Left renal cortex interstitium (tissue), 4 donors: Measurements from ENCODE around the gene ADAM8. TPM values are rescaled to one million over a fixed set of nuclear protein-coding genes. Genes with fewer than 3 reads are reported as not detected.

Source experiments
- DNase-seq, 4 donors: peaks; one replicate each; pipeline ENCODE4 v3.0.0-alpha.2; 2013; ENCODE audit warnings: low read depth in 4 of 4, low spot score in 2 of 4, missing footprints in 1 of 4
- polyA plus RNA-seq, 4 donors: library from polyadenylated mRNA; unstranded; fragments of 120-200 nt; gene quantifications; one replicate each; pipeline ENCODE4 v1.2.1, GENCODE V29; 2013; ENCODE audit not compliant: insufficient read length in 4 of 4

Gene ADAM8
- polyA plus RNA-seq, 4 donors, result 1.3 to 4.1 (median 2.6) TPM

DNA sequence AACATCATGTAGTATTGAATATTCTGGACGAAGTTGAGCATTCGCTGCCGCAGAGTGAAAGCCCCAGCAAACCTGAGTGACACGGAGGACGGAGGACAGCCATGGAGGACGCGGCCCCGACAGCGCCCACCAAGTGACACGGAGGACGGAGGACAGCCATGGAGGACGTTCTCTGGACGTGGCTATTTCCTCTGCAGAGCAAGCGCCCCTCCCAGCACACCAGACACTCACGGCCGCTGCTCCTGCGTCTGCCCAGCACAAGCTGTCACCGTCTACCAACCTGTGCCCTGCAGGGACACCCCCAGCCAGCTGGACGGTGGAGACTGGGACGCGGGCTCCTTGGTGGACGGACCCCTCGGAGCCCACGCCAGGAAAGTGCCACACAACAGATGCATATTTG is 7.3 kb upstream of the ADAM8 start:
- no peak for DNase-seq

DNA sequence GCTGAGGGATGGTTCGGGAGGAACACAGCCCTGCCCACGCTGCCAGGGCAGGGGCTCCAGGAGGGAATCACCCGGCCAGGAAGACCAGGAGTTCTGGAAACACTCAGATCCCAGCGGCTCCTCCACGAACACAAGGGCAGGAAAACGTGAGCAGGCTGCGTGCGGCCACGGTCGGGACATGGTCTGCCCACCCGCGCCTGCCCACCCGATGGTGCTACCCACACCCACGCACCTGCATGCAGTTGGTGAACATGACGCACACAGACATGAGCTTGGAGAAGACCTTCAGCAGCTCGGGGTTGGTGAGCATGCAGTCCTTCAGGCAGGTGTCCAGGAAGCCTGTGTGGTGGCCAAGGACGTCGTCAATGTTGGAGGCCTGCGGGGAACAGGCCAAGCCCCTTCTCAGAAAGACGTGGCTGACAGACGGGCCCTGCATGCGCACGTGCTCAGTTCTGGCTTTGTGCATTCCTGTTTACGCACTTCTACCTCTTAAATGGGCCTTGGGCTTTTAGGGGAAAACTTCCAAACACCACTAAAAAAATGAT is 6.2 kb upstream of the ADAM8 start:
- no peak for DNase-seq

DNA sequence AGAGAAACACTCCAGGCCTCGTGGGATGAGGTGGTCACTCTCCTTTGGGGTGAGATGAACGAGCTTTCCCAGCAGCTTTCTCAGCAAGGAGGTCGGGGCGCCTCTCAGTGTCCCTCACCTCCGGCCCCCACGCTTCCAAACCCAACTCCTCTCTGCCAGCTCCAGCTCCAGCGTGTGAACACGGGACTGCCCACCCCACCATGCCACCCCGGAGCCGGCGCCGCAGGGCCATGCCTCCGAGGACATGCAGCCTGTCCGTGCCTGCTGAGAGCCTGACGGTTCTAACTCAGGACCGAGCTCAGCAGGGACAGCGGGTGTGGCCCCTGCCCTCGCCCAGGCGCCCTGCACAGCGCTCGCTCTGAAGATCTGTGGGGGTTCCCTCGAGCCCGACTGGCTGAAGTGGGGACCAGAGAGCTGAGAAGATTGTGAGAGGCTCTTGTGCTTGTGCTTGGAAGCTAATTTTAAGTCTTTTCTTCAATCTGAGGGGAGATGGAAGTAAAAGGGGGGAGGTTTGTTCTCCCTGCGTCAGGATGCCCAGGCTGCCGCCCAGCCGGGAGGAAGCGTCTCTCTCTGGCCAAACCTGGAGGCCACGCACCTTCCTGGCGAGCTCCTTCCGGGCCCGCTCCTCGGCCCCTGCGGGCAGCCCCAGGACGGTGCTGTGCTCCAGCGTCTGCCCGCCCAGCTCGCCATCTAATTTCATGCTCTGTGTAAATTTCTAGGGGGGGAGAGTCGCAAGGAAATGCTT is 5.1 kb upstream of the ADAM8 start:
- no peak for DNase-seq

DNA sequence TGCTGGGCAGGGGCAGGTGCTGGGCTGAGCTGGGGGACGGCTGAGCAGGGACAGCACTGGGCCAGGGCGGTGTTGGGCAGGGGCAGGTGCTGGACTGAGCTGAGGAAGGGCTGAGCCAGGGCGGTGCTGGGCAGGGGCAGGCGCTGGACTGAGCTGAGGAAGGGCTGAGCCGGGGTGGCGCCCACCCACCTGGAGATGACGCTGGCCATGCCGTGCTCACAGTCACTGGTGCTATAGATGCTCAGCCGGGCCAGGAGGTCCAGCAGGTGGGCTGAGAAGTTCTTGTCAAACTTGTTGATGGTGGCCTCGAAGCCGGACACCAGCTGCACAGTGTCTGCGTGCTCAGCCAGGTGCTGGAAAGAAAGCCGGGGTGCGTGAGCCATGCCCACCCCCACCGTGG is 4.4 kb upstream of the ADAM8 start:
- DNase-seq, result no peak

DNA sequence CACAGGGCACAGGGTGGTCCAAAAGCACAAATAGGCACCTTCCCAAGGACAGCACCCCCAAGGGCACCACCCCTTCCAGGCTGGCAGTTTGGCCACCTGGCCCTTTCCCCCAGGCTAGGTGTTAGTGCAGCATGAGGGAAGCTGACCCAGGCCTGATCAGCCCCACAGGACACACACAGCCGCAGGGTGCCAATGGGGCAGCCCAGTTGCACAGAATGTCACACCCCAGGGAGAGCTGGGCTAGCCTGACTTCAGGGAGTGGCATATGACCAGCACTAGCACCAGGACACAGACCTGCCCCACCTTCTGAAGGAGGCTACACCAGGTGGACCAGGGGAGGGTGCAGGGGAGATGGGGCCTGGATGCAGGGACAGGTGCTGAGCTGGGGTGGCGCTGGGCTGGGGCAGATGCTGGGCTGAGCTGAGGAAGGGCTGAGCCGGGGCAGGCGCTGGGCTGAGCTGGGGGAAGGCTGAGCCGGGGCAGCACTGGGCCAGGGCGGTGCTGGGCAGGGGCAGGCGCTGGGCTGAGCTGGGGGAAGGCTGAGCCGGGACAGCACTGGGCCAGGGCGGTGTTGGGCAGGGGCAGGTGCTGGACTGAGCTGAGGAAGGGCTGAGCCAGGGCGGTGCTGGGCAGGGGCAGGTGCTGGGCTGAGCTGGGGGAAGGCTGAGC is 3.9 kb upstream of the ADAM8 start:
- no peak for DNase-seq

DNA sequence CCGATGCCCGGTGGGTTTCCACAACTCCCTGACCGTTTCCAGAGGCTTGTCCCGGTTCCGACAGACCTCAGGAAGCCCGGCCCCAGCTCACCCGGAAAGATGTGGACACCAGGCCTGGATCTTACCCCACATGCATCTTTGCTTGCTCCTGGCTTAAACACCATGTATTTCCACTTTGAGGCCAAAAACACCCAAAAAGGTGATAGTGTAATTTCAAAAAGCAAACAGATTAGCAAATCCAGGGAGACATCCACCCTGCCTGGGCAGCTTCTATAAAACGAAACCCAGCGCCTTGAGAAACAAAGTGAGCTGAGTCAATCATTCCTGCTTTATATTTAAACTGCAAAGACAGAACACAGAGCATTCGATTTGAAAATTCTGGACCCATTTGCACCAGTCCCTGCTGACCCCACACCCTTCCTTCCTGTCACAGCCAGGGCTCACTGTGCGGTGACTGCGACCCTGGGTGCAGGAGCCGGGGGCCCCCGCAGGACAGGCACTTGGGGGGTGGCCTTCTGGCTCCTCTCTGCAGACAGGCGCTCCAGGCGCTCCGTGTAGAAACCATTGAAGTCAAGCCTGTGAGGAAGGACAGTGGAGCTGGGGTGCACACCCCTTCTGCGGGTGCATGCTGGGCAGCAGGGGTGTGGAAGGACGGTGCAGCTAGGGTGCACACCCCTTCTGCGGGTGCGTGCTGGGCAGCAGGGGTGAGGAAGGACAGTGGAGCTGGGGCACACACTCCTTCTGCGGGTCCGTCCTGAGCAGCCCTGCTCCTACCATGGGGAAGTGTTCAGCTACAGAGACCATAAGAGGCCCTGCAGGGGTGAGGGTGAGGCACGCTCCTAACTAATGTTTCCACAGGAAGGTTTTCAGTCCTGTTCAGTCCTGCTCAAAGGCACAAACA is 2.9 kb upstream of the ADAM8 start:
- no peak for DNase-seq

DNA sequence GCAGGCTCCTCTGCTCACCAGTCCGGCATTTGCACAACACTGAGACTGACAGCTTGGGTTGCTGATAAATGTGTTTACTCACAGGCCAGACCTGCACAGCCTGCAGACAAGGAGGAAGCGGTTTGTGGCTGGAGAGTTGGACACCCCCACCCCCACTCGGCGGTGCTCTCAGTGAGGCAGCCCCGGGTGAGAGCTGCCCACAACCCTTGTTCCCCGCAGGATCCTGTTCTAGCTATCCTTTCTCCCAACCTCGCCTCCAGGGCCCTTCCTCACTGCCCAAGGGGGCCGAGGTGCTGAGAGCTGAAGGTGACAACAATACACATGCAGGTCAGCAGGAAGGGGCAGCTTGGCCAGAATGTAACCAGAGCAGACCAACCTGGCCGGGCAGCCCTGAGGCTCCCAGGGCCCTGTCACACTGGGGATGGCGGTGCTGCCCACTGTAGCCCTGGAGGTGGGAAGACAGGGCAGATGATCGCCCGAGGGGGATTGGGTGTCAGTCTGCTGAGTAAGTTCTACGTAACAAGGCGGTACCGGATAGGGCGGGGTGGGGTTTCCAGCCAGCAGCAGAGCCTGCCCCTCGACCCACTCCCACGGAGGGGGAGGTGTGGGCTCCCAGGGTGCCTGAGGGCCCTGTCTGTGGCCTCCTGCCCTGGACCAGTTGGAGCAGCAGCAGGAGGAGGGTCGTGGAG is 2.1 kb upstream of the ADAM8 start:
- no peak for DNase-seq

DNA sequence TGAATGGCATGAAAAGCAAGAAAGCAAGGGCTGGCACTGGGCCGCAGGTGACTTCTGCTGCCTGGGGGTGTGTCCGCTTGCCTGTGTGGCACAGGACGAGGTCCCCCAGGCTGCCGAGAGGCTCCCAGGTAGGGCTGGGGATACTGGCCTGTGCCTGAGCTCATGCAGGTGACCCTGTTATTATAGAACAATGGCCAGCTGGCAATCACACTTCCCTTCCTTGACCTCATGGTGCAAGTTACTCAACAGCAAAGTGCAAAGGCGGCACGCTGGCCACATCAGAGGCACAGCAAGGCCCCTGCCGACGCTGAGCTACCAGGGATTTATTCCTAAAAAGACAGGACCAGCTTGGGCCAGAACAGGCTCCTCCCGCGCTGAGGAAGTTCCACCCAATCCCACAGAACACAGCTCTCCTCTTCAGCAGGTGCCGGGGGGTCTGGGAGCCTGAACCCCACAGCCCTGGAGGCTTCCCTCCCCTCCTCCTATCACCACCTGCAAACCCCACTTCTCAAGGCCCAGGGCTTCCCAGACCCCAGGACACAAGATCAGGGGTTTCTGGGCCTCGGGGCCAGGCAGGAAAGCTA is 1.4 kb upstream of the ADAM8 start:
- no peak for DNase-seq

DNA sequence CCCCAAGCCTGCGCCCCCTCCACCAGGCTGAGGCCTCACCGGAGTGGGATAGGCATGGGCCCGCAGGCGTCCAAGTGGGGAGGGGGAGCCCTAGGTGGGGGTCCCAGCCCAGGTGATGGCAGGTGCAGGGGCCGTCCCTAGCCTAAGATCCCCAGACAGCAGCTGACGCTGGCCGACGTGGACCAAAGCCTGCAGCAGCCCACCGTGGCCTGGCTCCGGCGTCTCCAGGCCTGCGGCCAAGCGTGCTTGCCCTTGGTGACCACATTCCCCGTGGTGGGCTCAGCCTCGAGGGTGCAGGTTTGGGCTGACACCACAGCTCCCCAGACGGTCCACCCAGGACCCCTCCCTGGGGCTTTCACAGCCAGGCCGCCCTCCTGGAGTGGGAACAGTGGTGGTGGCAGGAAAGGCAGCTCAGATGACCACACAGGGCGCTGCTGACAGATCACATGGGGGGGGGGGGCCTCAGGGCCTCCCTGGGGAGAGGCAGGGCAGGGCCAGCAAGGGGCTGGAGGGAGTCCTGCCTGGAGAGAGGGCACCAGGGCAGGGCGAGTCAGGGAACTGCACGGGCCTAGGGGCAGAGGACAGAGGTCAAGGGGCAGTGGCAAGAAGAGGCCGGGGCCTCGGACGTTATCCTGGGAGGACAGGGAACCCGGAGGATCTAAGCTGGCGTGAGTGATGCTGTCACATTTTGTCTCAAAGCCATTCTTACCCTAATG is 767 bp upstream of the ADAM8 start:
- no peak for DNase-seq

DNA sequence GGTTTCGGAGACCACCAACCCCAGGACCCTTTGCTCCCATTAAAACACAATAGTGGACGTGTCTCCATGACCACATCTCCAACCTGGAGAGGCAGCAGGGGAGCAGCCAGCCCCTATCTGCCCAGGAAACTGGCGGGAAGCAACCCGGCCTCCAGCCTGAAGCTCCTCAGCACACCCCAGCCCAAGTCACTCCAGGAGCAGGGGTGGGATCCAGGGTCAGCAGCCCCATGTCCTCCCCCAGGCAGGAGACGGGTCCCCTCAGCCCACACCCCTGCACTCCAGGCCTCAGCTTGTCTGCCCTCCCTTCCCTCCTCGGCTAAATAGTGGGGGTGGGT is 601 bp downstream of the ADAM8 start:
- DNase-seq, result no peak

DNA sequence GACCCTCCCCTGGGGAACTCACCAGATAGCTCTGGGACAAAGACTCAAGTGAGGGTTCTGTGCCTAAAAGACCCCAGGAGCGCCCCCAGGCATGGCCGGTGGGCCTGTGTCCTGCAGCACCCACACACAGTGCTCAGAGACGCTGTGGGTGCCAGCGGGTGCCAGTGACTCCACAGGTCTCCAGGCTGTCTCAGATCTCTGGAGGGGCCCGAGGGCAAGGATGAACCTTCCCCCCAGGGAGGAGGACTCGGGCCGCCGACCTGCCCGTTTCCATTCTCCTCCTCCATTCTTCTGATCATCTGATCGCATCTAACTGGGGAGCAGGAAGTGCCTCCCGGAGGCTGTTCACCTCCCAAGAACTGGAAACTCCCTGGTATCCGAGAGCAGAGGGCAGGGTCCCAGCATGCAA is 980 bp downstream of the ADAM8 start:
- DNase-seq, result no peak

DNA sequence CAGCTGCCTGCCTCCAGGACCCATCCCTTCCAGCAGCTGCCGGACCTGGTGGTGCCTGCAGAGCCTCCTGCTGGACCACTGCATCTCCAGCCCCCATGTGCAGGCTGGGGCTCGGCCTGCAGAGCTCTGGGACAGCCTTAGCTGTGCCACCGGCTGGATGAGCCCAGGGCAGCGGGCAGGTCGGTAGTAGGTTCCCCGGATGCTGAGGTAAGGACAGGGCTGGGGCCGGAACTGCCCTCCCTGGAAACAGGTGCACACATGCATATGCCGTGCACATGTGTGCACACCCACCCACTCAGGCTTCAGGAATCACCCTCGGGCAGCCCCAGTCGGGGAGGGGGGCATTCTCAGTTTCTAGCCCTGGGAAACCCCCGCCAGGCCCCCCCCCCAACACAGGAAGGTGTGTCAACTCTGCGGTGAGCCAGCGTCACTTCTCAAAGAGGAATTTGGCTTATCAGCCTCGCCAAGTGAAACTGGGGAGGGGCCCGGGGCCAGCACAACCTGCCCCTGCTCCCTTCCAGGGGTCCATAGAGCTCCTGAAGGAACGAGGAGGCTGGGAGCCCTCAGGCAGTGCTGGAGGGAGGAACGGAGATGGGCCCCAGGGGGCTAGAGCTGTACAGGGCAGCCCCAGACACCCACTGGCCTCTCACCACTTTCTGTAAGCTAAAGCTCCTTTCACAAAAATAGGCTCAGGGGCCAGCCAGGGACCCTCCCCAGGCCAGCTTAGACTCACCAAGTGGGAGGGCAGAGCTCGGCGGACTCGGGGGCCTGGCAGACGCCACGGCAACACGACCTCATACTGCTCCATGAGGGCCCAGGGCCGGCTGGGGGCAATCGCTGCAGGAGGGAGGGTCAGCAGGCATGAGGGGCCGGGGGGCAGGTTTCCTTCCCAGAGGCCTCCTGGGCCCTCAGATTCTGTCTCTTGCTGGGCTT is 1.7 kb downstream of the ADAM8 start:
- DNase-seq, result no peak

DNA sequence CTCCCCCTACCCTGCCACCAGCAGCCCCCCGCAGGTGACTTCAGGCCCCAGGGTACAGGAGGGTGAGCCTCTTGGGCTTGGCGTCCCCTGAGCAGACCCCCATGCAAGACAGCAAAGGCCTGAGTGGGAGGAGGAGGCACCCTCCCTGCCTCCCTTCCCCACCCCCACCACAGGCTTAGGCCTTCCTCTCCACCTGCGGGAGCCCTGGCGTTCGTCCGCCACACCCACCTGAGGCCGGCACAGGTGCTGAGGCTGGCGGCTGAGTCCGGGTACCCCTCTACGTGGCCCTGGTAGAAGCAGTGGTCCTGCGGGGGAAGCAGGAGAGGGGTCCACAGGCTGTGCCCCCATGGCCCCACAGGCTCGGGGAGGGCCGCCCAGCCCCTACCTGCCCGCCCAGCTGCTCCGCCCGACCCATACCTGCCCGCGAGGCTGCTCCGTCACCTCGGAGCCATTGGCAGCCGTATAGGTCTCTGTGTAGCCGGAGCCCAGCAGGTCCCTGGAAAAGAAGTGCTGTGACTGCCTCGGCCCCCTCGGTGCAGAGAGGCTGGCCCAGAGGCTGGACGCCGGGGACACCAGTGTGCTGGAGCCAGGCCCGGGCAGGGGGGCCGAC is 3.0 kb downstream of the ADAM8 start:
- DNase-seq, result no peak

DNA sequence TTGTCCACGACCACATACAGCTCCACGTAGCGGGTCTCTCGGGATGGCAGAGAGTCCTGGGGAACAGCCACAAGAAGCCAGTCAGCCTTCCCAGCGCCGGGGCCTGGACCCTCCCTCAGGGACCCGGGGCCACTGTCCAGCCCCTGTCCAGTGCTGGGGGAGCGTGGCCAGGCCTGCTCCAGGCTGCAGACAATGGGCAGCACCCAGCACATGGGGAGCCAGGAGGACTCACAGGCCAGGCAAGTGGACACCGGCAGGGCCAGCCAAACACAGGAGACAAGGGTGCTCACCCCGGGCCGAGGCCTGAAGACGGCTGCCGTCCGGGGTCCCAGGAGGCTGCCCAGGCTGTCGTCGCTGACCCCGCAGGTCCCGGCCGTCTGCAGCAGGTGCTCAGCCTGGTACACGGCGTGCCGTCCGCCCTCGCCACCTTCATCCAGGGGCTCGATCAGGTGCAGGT is 3.7 kb downstream of the ADAM8 start:
- DNase-seq, result no peak

DNA sequence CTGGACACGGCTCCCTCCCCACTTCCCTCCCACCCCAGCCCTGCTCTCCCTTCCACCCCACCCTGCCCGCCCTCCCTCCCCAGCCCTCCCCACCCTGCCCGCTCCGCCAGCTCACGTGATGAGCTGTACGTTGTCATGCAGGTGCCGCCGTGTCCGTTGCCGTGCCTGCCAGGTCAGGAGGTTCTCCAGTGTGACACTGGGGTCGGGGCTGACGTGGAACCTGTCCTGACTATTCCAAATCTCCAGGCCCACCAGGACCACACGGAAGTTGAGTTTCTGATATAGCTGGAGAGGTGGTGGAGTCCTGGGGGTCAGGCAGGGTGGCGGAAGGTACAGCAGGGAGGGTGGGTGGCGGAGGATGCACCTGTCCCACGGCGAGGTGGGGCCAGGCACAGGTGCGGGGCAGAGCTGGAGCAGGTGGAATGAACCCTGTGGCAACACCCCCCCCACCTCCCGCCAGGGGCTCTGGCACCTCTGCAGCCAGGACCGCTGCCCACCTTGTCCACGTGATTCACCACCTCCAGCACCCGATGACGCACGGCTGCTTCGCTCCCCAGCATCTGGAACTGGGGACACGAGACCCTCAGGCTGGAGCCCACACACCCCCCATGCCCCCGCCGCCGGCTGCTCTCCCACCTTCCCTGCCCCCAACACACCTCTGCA is 4.2 kb downstream of the ADAM8 start:
- no peak for DNase-seq

DNA sequence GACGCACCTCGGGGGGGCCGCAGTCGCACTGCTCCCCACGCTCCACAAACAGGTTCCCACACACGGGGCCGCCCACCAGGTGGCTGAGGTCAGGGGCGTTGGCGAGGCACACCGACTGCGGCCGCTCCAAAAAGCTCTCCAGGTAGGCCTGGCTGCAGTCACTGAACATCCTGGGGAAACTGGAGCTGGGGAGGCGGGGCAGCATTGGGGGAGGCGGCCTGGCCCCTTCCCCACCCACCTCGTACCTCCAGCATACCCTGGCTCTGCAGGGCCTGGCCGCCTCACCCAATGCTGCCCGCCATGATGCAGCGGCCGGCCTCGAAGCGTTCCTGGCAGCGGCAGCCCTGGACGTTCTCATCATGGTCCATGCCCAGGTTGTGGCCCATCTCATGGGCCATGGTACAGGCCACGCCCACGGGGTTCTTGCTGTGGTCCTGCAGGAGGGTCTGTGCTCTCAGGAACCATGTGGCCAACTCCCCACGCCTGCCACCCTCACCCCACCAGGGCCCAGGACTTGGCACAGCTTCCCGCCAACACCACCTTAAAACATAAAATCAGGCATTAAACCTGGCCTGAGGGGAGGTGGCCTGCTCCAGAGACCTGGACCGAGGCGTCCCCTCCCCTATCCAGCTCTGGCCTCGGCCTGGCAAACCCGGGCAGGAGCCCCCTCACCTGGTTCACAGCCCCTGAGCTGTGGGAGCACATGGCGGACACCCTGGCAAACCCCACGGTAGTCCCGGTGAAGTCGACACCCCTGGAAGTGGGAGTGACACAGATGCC is 5.0 kb downstream of the ADAM8 start:
- no peak for DNase-seq

DNA sequence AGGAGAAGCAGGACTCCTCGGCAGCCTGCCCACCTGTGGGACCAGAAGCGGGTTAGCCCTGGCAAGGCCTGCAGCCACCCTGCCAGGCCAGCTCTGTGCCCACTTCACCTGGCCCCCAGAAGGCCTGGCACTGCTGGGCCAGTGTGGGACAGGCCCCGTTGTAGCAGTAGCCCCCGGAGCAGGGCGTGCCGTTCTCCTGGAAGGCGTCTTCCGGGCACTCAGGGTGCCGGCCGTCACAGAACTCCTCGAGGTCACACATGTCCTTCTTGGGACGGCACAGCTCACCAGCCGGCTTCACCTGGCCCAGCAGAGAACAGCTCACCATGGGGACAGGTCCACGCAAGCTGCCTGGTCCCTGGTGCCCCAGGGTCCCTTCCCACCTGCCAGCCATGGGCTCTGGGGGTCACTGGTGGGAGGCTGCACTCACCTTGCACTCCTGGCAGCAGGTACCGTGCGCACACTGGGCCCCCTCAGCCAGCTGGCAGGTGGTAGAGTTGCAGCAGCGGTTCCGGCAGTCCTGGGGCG is 5.8 kb downstream of the ADAM8 start:
- DNase-seq, result no peak
